Sigmoid colon (tissue), 7 donors: ENCODE data around the gene ZNF768. TPM values are rescaled to one million over a fixed set of nuclear protein-coding genes. Genes with fewer than 3 reads are reported as not detected.

Source experiments
- DNase-seq: peaks from one replicate; pipeline ENCODE4 v3.0.0-alpha.2; 2019
- H3K27ac ChIP-seq, 4 donors: fragments of 200-600 bp; sonication (generic); one replicate each; pipeline ENCODE4 v1.5.1; 2016 to 2019; ENCODE audit warnings: mild to moderate bottlenecking in 1 of 4
- H3K27me3 ChIP-seq, 3 donors: fragments of 200-600 bp; sonication (generic); one replicate each; pipeline ENCODE4 v1.5.1; 2019; ENCODE audit warnings: mild to moderate bottlenecking in 1 of 3
- H3K36me3 ChIP-seq, 4 donors: fragments of 200-600 bp; sonication (generic); one replicate each; pipeline ENCODE4 v1.5.1; 2016 to 2019
- H3K4me1 ChIP-seq, 4 donors: fragments of 200-600 bp; sonication (generic); one replicate each; pipeline ENCODE4 v1.5.1; 2017 to 2019
- H3K4me3 ChIP-seq, 4 donors: fragments of 200-600 bp; sonication (generic); one replicate each; pipeline ENCODE4 v1.5.1; 2017 to 2019; ENCODE audit warnings: mild to moderate bottlenecking in 2 of 4, moderate library complexity in 1 of 4
- H3K9me3 ChIP-seq, 4 donors: fragments of 200-600 bp in 3 of 4; sonication (generic) in 3 of 4; one replicate each; pipeline versions ENCODE4 v1.5.1 to v1.6.1; 2013 to 2019
- CTCF ChIP-seq, 4 experiments: fragments of 450-650 bp in 3 of 4; fragments of 200-600 bp in 1 of 4; IDR thresholded peaks; one replicate each; pipeline ENCODE4 v1.5.1; 2016 to 2019; ENCODE audit warnings: antibody characterized with exemption in 4 of 4, mild to moderate bottlenecking in 3 of 4, moderate library complexity in 2 of 4
- EP300 ChIP-seq, 4 donors: sonication (generic); formaldehyde crosslinking; IDR thresholded peaks; one replicate each; pipeline ENCODE4 v1.6.1; 2017; ENCODE audit warnings: antibody characterized with exemption in 4 of 4
- POLR2A ChIP-seq, 2 donors: fragments of 450-650 bp; IDR thresholded peaks; one replicate each; pipeline ENCODE4 v1.6.1; 2016; ENCODE audit warnings: antibody characterized with exemption in 2 of 2, mild to moderate bottlenecking in 2 of 2, moderate library complexity in 2 of 2
- POLR2AphosphoS5 ChIP-seq, 4 donors: sonication (generic); formaldehyde crosslinking; IDR thresholded peaks; one replicate each; pipeline ENCODE4 v1.6.1; 2017; ENCODE audit warnings: antibody characterized with exemption in 4 of 4
- WGBS, 2 donors: extraction: QIAGEN DNeasy Blood & Tissue Kit; methylation state at CpG; one replicate each; pipeline ENCODE4 v1.1.7; 2013; 5-methylcytosine and 5-hydroxymethylcytosine counted together
- intact Hi-C: fragments of 100-400 bp; cut with DNase I; formaldehyde crosslinking; loops from one replicate; pipeline ENCODE4 v1.15.1; 2023
- polyA plus RNA-seq, 3 donors: library from polyadenylated mRNA; stranded (reverse); fragments of 200-250 nt; gene quantifications; one replicate each; pipeline ENCODE4 v1.2.3, GENCODE V29; 2013
- total RNA-seq, 4 donors: library from RNA; depleted of rRNA; stranded (reverse); fragments of >200 nt; gene quantifications; one replicate each; pipeline ENCODE4 v1.1.0, GENCODE V29; 2016
- donor health status: healthy with polysubstance abuse.
- donor health status: Bipolar disorder and iron deficiency.
- donor health status: healthy.

Gene ZNF768
- total and polyA plus RNA-seq, 7 donors: 32.4 to 61.0 (median 48.2) TPM

GRCh38 chr16:30533146-30533522 is 6.8 kb upstream of the ZNF768 start:
- Histone ChIP-seq H3K9me3 (no peaks in the 10 kb centered on the region), H3K27ac (peak overlapping the region in 3 of 4 donors; percentile 92 to 97 (median 95)), H3K4me3 (peak overlapping the region in 1 of 4 donors; percentile 63), H3K27me3 (no peaks in the 10 kb centered on the region), H3K4me1 (peaks cover 0 to 31% (median 29%) of the 10 kb centered on the region in 4 donors), H3K36me3 (peaks cover 0 to 32% (median 8%) of the 10 kb centered on the region in 4 donors)
- WGBS, 2 donors: 77 to 82% methylated on average over 11 of the region's 11 CpGs
- TF ChIP-seq POLR2A (IDR thresholded peaks at IDR 0.05) (no peak), POLR2AphosphoS5 (IDR thresholded peaks at IDR 0.05) (no peak), CTCF (IDR thresholded peaks at IDR 0.05) (no peak), EP300 (IDR thresholded peaks at IDR 0.05) (no peak)
- intact Hi-C loops: loop anchor here (5.0 kb wide), 1 partner anchor 39 kb away; the partner anchor contains the start of gene ZNF688
- DNase-seq: no peak

DNA sequence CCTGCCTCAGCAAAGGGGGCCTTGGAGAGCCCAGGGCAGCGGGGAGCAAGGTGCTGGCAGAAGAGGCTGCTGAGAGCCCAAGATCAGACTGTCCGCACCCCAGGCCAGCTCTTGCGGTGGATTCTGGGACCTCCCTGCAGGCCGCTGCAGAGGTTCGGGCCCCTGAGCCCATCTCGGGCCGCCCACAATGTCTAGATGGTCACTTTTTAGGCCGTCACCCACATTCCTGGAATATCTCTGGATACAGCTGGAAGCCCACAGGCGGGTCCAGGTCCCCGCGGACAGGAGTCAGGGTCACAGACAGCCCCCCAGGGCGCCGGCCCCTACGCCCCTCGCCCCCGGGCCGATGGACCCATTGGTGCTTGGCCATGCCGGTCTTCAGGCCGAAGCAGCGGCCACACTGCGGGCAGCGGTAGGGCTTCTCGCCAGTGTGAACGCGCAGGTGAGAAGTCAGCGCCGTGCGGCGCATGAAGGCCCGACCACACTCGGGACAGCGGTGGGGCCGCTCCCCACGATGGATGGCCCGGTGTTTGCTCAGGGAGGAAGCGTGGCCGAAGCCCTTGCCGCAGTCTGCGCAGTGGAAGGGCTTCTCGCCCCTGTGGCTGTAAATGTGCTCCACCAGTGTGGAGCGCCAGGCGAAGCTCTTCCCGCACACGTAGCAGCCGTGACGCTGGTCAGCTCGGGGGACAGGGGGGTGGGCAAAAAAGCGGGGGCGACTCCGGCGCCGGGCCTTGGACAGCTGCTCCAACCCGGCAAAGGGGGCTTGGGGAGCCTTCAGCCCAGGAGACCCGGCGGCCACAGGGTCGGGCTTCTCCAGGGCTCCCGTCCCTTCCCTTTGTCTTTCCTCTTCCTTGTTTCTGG is 6.1 kb upstream of the ZNF768 start:
- H3K27ac ChIP-seq: peak overlapping the region in 1 of 4 donors; percentile 97
- WGBS, 2 donors: 96 to 97% methylated on average over 57 of the region's 57 CpGs
- no peaks in the 10 kb centered on the region for H3K27me3 ChIP-seq
- H3K4me1 ChIP-seq: peaks cover 0 to 36% (median 35%) of the 10 kb centered on the region in 4 donors
- H3K9me3 ChIP-seq: no peaks in the 10 kb centered on the region
- no peak for DNase-seq
- no peak for TF ChIP-seq POLR2AphosphoS5 (IDR thresholded peaks at IDR 0.05)
- no peak for TF ChIP-seq POLR2A (IDR thresholded peaks at IDR 0.05)
- TF ChIP-seq CTCF (IDR thresholded peaks at IDR 0.05): no peak
- TF ChIP-seq EP300 (IDR thresholded peaks at IDR 0.05): no peak
- intact Hi-C loops: loop anchor here (5.0 kb wide), 1 partner anchor 40 kb away; the partner anchor contains the start of gene ZNF688
- H3K36me3 ChIP-seq: peaks cover 0 to 32% (median 8%) of the 10 kb centered on the region in 4 donors
- no peak overlapping the region for H3K4me3 ChIP-seq

- H3K4me3 ChIP-seq: no peak overlapping the region
- DNase-seq: no peak
- peaks cover 0 to 36% (median 33%) of the 10 kb centered on the region in 4 donors for H3K4me1 ChIP-seq
- no peaks in the 10 kb centered on the region for H3K9me3 ChIP-seq
- intact Hi-C loops: loop anchor here (5.0 kb wide), 1 partner anchor 42 kb away; the partner anchor contains the start of gene ZNF688
- TF ChIP-seq POLR2AphosphoS5 (IDR thresholded peaks at IDR 0.05): no peak
- no peak for TF ChIP-seq CTCF (IDR thresholded peaks at IDR 0.05)
- no peak for TF ChIP-seq POLR2A (IDR thresholded peaks at IDR 0.05)
- no peak for TF ChIP-seq EP300 (IDR thresholded peaks at IDR 0.05)
- H3K27ac ChIP-seq: no peak overlapping the region
- 63 to 75% methylated on average over 13 of the region's 13 CpGs for WGBS, 2 donors
- no peaks in the 10 kb centered on the region for H3K27me3 ChIP-seq
- H3K36me3 ChIP-seq: peaks cover 0 to 32% (median 8%) of the 10 kb centered on the region in 4 donors
Measured at GRCh38 chr16:30530163-30531037, 4.0 kb upstream of the ZNF768 start.

- intact Hi-C loops: loop anchor here (5.0 kb wide), 1 partner anchor 82 kb away; the partner anchor contains the start of gene SEPHS2
Measured at GRCh38 chr16:30528799-30529457, 2.6 kb upstream of the ZNF768 start.

More at GRCh38 chr16:30528799-30529457, 2.6 kb upstream of the ZNF768 start:
- Histone ChIP-seq H3K9me3 (no peaks in the 10 kb centered on the region), H3K4me1 (peaks cover 0 to 39% (median 27%) of the 10 kb centered on the region in 4 donors), H3K36me3 (peaks cover 0 to 40% (median 8%) of the 10 kb centered on the region in 4 donors), H3K27ac (peak overlapping the region in 2 of 4 donors; percentile 11 to 100), H3K27me3 (no peaks in the 10 kb centered on the region), H3K4me3 (no peak overlapping the region)
- TF ChIP-seq CTCF (IDR thresholded peaks at IDR 0.05) (no peak), POLR2A (IDR thresholded peaks at IDR 0.05) (no peak), EP300 (IDR thresholded peaks at IDR 0.05) (no peak), POLR2AphosphoS5 (IDR thresholded peaks at IDR 0.05) (no peak)
- WGBS, 2 donors: 82 to 83% methylated on average over 4 of the region's 4 CpGs
- no peak for DNase-seq
